ENCODE results near the gene TIA1. TPM values are rescaled to one million over a fixed set of nuclear protein-coding genes. Genes with fewer than 3 reads are reported as not detected.

Gene TIA1
- total RNA-seq, 2 experiments from 2014 or later: 121 to 129 TPM

DNA sequence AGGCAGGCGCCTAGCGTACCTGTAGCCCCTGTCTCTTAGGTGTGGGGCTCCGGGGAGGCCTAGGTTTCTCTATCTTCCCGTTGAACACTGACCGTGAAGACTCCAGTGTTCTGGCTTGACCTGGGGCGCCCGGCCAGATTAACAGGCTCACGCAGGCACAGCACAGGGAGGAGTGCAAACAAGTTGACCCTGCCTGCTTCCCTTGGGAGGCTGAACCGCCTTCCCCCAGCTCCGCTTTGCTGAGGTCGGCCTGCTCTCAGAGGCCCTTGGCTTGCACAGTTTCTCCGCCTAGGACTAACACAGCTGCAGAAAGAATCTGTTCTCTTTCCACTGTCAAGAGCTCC lies 10.1 kb upstream of the TIA1 start:
- peak overlapping the region; percentile 85 for H3K4me3 ChIP-seq (ENCODE audit: low read depth, low read length, poor library complexity, severe bottlenecking)
- no peak for DNase-seq (ENCODE audit: low spot score)
- ChIA-PET POLR2A (interaction anchor here (0.5 to 4.1 kb wide), 10 partner anchors 10 to 344 kb away, joined by 3 to 36 read pairs (median 5); partner anchors contain the start of genes C2orf42, MXD1, SNRPG and TIA1), CTCF (ENCODE audit: unreplicated experiment) (interaction anchor here (0.6 to 1.2 kb wide), 2 partner anchors 45 to 1833 kb away, joined by 3 to 4 read pairs; no protein-coding TSS in a partner anchor)
- peak overlapping the region; percentile 100 for H3K4me2 ChIP-seq (ENCODE audit: low read length)
- intact Hi-C loops (cut with micrococcal nuclease; ENCODE audit: unreplicated experiment): no loop called here
- H3K79me2 ChIP-seq (ENCODE audit: insufficient read depth, low read depth, low read length): no peaks in the 10 kb centered on the region
- no peak overlapping the region for H3K27ac ChIP-seq (ENCODE audit: low read depth, low read length, poor library complexity, severe bottlenecking)
- peaks cover 15% of the 10 kb centered on the region for H3K4me1 ChIP-seq (ENCODE audit: insufficient read depth, low read length, poor library complexity, severe bottlenecking)
- H2AFZ ChIP-seq (ENCODE audit: low read length): peak overlapping the region; percentile 97
- H3K36me3 ChIP-seq (ENCODE audit: insufficient read depth, low read length): no peaks in the 10 kb centered on the region
- BruUV-seq (replicated peaks): no TSS peak
- no peaks in the 10 kb centered on the region for H3K9me3 ChIP-seq (ENCODE audit: low read length)
- H3K9me2 ChIP-seq (ENCODE audit: insufficient read depth, low read length): no peaks in the 10 kb centered on the region
- no peaks in the 10 kb centered on the region for H4K20me1 ChIP-seq (ENCODE audit: insufficient read depth, low read length)
- no peak for TF ChIP-seq EZH2phosphoT487 (IDR thresholded peaks at IDR 0.05; ENCODE audit: borderline replicate concordance, low read depth, low read length)
- TF ChIP-seq, protein P1, sequence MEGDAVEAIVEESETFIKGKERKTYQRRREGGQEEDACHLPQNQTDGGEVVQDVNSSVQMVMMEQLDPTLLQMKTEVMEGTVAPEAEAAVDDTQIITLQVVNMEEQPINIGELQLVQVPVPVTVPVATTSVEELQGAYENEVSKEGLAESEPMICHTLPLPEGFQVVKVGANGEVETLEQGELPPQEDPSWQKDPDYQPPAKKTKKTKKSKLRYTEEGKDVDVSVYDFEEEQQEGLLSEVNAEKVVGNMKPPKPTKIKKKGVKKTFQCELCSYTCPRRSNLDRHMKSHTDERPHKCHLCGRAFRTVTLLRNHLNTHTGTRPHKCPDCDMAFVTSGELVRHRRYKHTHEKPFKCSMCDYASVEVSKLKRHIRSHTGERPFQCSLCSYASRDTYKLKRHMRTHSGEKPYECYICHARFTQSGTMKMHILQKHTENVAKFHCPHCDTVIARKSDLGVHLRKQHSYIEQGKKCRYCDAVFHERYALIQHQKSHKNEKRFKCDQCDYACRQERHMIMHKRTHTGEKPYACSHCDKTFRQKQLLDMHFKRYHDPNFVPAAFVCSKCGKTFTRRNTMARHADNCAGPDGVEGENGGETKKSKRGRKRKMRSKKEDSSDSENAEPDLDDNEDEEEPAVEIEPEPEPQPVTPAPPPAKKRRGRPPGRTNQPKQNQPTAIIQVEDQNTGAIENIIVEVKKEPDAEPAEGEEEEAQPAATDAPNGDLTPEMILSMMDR (conservative IDR thresholded peaks at IDR 0.05; ENCODE audit: low read length): no peak

DNA sequence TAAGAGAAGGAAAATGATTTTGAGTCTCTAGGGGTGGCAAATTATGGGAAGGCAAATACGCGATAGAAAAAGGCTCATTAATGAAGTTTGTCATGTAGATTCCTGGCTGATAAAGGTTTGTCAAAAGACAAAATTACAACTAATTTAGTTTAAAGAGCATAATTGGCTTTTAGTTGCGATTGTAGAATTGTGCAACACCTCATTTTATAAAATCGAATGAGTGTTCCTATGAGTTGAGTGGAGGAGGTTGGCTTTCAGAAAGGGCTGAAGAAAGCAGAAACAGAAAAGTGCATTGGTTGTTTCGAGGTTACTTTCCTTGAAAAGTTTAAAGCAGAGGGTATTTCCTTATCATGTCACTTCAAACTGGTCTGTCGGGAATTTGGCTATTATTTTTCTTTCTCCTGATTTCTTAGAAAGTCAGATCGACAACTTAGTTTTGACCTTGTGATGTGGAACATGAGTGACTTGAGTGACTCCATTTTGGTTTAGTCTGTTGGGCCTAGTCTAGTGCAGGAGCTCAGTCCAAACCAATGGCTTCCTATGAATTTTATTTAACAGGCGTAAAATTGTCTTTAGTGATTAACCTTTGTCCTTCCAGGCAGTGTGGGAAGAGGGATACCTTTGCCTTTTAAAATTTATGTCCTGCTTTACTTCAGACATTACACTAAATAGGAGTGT lies 7.3 kb upstream of the TIA1 start:
- Histone ChIP-seq H2AFZ (ENCODE audit: low read length) (no peak overlapping the region), H3K27ac (ENCODE audit: low read depth, low read length, poor library complexity, severe bottlenecking) (no peak overlapping the region), H3K9me2 (ENCODE audit: insufficient read depth, low read length) (no peaks in the 10 kb centered on the region), H3K4me1 (ENCODE audit: insufficient read depth, low read length, poor library complexity, severe bottlenecking) (peaks cover 11% of the 10 kb centered on the region), H3K79me2 (ENCODE audit: insufficient read depth, low read depth, low read length) (no peaks in the 10 kb centered on the region), H4K20me1 (ENCODE audit: insufficient read depth, low read length) (no peaks in the 10 kb centered on the region), H3K4me2 (ENCODE audit: low read length) (no peak overlapping the region), H3K36me3 (ENCODE audit: insufficient read depth, low read length) (no peaks in the 10 kb centered on the region), H3K9me3 (ENCODE audit: low read length) (no peaks in the 10 kb centered on the region), H3K4me3 (ENCODE audit: low read depth, low read length, poor library complexity, severe bottlenecking) (no peak overlapping the region)
- CTCF ChIA-PET (ENCODE audit: unreplicated experiment): no interaction called here
- DNase-seq (ENCODE audit: low spot score): no peak
- POLR2A ChIA-PET: interaction anchor here (0.7 to 1.4 kb wide), 4 partner anchors 8 to 65 kb away, joined by 3 read pairs; partner anchors contain the start of gene C2orf42
- TF ChIP-seq, protein P1 (conservative IDR thresholded peaks at IDR 0.05; ENCODE audit: low read length): no peak
- TF ChIP-seq EZH2phosphoT487 (IDR thresholded peaks at IDR 0.05; ENCODE audit: borderline replicate concordance, low read depth, low read length): no peak
- intact Hi-C loops (cut with micrococcal nuclease; ENCODE audit: unreplicated experiment): no loop called here
- BruUV-seq (replicated peaks): no TSS peak

DNA sequence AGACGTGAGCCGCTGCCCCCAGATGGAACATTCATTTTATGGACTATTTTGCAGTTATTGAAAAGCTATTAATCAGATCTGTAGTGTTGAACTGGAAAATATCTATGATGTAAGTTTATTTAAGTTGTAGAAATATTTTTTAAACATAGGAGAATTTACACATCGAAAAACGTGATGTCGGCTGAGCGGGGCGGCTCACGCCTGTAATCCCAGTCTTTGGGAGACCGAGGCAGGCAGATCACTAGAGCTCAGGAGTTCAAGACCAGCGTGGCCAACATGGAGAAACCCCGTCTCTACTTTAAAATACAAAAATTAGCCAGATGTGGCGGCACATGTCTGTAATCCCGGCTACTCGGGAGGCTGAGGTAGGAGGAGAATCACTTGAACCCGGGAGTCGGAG lies 2.0 kb upstream of the TIA1 start:
- H2AFZ ChIP-seq (ENCODE audit: low read length): no peak overlapping the region
- ChIA-PET CTCF (ENCODE audit: unreplicated experiment) (no interaction called here), POLR2A (interaction anchor here (4.0 kb wide), 1 partner anchor 8 kb away, joined by 36 read pairs; the partner anchor contains the start of gene PCYOX1)
- H3K4me2 ChIP-seq (ENCODE audit: low read length): no peak overlapping the region
- intact Hi-C loops (cut with micrococcal nuclease; ENCODE audit: unreplicated experiment): no loop called here
- H3K4me1 ChIP-seq (ENCODE audit: insufficient read depth, low read length, poor library complexity, severe bottlenecking): peaks cover 20% of the 10 kb centered on the region
- TF ChIP-seq EZH2phosphoT487 (IDR thresholded peaks at IDR 0.05; ENCODE audit: borderline replicate concordance, low read depth, low read length): no peak
- TF ChIP-seq, protein P1 (conservative IDR thresholded peaks at IDR 0.05; ENCODE audit: low read length): no peak
- no peaks in the 10 kb centered on the region for H3K9me2 ChIP-seq (ENCODE audit: insufficient read depth, low read length)
- no peak for DNase-seq (ENCODE audit: low spot score)
- no TSS peak for BruUV-seq (replicated peaks)
- H3K9me3 ChIP-seq (ENCODE audit: low read length): no peaks in the 10 kb centered on the region
- H3K36me3 ChIP-seq (ENCODE audit: insufficient read depth, low read length): peaks cover 10% of the 10 kb centered on the region
- H3K79me2 ChIP-seq (ENCODE audit: insufficient read depth, low read depth, low read length): peaks cover 29% of the 10 kb centered on the region
- no peak overlapping the region for H3K4me3 ChIP-seq (ENCODE audit: low read depth, low read length, poor library complexity, severe bottlenecking)
- peaks cover 4% of the 10 kb centered on the region; the same call in 1 of the 2 replicates for H4K20me1 ChIP-seq (ENCODE audit: insufficient read depth, low read length)
- no peak overlapping the region for H3K27ac ChIP-seq (ENCODE audit: low read depth, low read length, poor library complexity, severe bottlenecking)
